Activated CD4-positive, CD25-positive, alpha-beta regulatory T cell (primary cell): ENCODE data around the gene SLC7A8.

Experiments
- DNase-seq, 4 experiments: peaks; one replicate each; lab custom pipeline; 2025; lab: John Stamatoyannopoulos, UW

The SLC7A8 gene

GRCh38 chr14:23094666-23095195 lies 88.7 kb downstream of the SLC7A8 start, which contains the start of gene ACIN1:
TSS of gene ACIN1 (minus strand) at chr14:23095136. CDS start at chr14:23095112, 24 bp downstream.
- no peak for DNase-seq

- DNase-seq: no peak
These were observed 89.3 kb downstream of the SLC7A8 start for GRCh38 chr14:23093991-23094665.

- DNase-seq: no peak
These were observed 89.9 kb downstream of the SLC7A8 start for GRCh38 chr14:23093526-23093925.

GRCh38 chr14:23093104-23093503 lies 90.4 kb downstream of the SLC7A8 start:
- DNase-seq: no peak

GRCh38 chr14:23091294-23092225 lies 91.9 kb downstream of the SLC7A8 start:
- no peak for DNase-seq

GRCh38 chr14:23090254-23090636 lies 93.2 kb downstream of the SLC7A8 start:
- DNase-seq: no peak

- no peak for DNase-seq
These were observed 93.8 kb downstream of the SLC7A8 start for GRCh38 chr14:23089498-23090253.

GRCh38 chr14:23086565-23086964 lies 96.9 kb downstream of the SLC7A8 start:
- no peak for DNase-seq

- DNase-seq: no peak
These were observed 98.0 kb downstream of the SLC7A8 start for GRCh38 chr14:23085458-23085857.

GRCh38 chr14:23080474-23080873 lies 103.0 kb downstream of the SLC7A8 start:
- DNase-seq: no peak

GRCh38 chr14:23079716-23080115 lies 103.7 kb downstream of the SLC7A8 start:
- no peak for DNase-seq

- DNase-seq: no peak
These were observed 104.8 kb downstream of the SLC7A8 start for GRCh38 chr14:23078692-23079116.

GRCh38 chr14:23077962-23078361 lies 105.5 kb downstream of the SLC7A8 start:
- no peak for DNase-seq

GRCh38 chr14:23076785-23077408 lies 106.6 kb downstream of the SLC7A8 start:
- no peak for DNase-seq
